ENCODE data around the gene HINFP.
"Not testable (repeated sequence)": the region's sequence is repeated elsewhere in the genome, so short reads cannot be mapped to it uniquely, and the experiment has no call there.

Gene HINFP

GRCh38 chr11:119179983-119180382 is 58.6 kb downstream of the HINFP start:
- H3K9me3 ChIP-seq (ENCODE audit: low read length): no peaks in the 10 kb centered on the region
- H3K27me3 ChIP-seq (ENCODE audit: insufficient read depth, low read length): no peaks in the 10 kb centered on the region
- H2AFZ ChIP-seq (ENCODE audit: low read depth, low read length): no peak overlapping the region
- H3K4me1 ChIP-seq (ENCODE audit: insufficient read depth, low read length): peaks cover 8% of the 10 kb centered on the region
- no peaks in the 10 kb centered on the region for H3K36me3 ChIP-seq (ENCODE audit: insufficient read depth, low read length)
- no peak overlapping the region for H3K4me3 ChIP-seq (ENCODE audit: low read length)

- H3K4me1 ChIP-seq (ENCODE audit: insufficient read depth, low read length): peaks cover 8% of the 10 kb centered on the region
- H3K36me3 ChIP-seq (ENCODE audit: insufficient read depth, low read length): no peaks in the 10 kb centered on the region
- H3K4me3 ChIP-seq (ENCODE audit: low read length): no peak overlapping the region
- no peak overlapping the region for H2AFZ ChIP-seq (ENCODE audit: low read depth, low read length)
- no peaks in the 10 kb centered on the region for H3K27me3 ChIP-seq (ENCODE audit: insufficient read depth, low read length)
- H3K9me3 ChIP-seq (ENCODE audit: low read length): no peaks in the 10 kb centered on the region
Measured at GRCh38 chr11:119180729-119181676, 59.6 kb downstream of the HINFP start.

- H3K9me3 ChIP-seq (ENCODE audit: low read length): no peaks in the 10 kb centered on the region
- H3K27me3 ChIP-seq (ENCODE audit: insufficient read depth, low read length): no peaks in the 10 kb centered on the region
- H3K36me3 ChIP-seq (ENCODE audit: insufficient read depth, low read length): no peaks in the 10 kb centered on the region
- no peak overlapping the region for H2AFZ ChIP-seq (ENCODE audit: low read depth, low read length)
- peaks cover 8% of the 10 kb centered on the region for H3K4me1 ChIP-seq (ENCODE audit: insufficient read depth, low read length)
- no peak overlapping the region for H3K4me3 ChIP-seq (ENCODE audit: low read length)
Measured at GRCh38 chr11:119181677-119182412, 60.5 kb downstream of the HINFP start.

GRCh38 chr11:119184399-119184798 is 63.0 kb downstream of the HINFP start:
- H3K4me1 ChIP-seq (ENCODE audit: insufficient read depth, low read length); H3K9me3 ChIP-seq (ENCODE audit: low read length); H2AFZ ChIP-seq (ENCODE audit: low read depth, low read length); H3K36me3 ChIP-seq (ENCODE audit: insufficient read depth, low read length); H3K4me3 ChIP-seq (ENCODE audit: low read length); H3K27me3 ChIP-seq (ENCODE audit: insufficient read depth, low read length): not testable (repeated sequence)

Data from neuron (in vitro differentiated cells).